ENCODE data around the gene PRR35. TPM values are rescaled to one million over a fixed set of nuclear protein-coding genes. Genes with fewer than 3 reads are reported as not detected.

The PRR35 gene
- polyA plus RNA-seq, 4 donors = not detected

DNA sequence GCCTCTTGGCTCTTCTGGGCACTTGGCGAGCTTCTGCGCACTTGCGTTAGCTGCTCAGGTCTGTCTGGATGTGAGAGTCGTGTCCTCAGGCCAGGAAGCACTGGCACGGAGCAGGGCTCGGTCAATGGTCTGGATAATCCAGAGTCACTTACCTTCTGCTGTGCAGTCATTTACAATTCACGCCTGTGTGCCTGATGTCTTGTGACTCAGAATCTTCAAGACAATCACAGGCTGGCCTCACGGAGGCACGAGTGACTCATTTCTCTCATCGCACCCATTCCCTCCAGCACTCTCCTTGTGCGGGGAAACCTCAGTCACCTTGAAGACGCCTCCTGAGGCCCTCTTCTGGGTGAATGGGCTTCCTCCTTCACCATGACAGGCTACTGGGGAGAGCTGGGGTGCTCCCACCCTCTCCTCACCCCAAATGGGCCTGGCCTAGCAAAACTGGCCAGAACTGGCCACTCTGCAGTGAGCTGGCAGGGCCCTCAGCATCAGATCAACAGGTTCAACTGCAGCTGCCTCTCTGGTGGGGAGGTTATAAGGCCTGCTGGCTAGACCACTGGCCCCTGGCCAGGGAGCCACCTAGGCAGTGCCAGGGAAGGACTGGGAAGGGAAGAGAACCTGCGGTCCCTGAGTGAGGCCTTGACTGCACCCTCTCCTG, 34.5 kb upstream of the PRR35 start:
- DNase-seq = peak; percentile 83

DNA sequence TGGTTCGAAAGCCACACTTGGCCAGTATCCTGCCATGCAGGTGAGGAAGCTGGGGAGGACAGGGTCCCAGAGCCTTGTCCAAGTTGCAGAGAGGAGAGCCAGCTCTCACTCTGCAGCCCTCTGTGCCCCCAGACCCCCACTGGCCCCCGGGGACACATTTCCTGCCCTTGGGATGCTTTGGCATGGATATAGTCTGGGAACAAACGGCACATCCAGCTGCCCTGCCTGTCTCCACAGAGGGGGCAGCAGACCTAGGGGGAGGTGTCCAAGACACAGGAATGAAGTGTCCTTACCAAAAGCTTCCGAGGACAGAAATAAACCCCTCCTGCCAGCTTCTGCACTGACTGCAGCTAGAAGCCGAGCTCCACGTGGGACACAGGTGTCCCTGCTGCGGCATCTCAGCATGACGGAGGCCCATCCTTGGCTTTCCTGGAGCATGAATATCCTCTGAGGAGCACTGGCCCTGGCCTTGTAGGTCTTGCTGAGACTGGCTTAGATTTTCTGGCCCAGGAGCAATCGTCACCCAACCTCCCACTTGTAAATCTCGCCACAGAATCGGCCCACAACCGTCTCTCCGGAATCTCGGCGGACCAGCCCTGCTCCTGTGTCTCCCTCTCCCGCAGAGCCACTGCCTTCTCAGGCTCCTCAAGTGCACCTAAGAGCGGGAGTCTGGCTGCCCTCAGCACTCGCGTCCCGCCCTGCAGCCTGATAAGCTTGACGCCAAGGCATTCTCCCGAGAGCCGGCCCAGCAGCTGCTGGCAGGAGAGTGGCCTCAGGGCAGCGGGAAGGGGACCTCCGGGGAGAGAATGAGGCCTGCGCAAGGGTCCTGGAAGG, 33.8 kb upstream of the PRR35 start:
- Histone ChIP-seq H3K27me3 (ENCODE audit: control insufficient read depth in 3 of 3, insufficient read depth in 3 of 3, low read length in 3 of 3) (no peaks in the 10 kb centered on the region), H3K4me1 (ENCODE audit: control insufficient read depth in 3 of 3, insufficient read depth in 2 of 3, low read depth in 1 of 3, low read length in 2 of 3) (peaks cover 11 to 56% (median 13%) of the 10 kb centered on the region in 3 donors), H3K9me3 (ENCODE audit: control insufficient read depth in 2 of 2, insufficient read depth in 1 of 2, low read depth in 1 of 2, low read length in 1 of 2) (no peaks in the 10 kb centered on the region), H3K36me3 (ENCODE audit: control insufficient read depth in 3 of 3, insufficient read depth in 2 of 3, low read depth in 1 of 3, low read length in 3 of 3) (peaks cover 0 to 53% (median 0%) of the 10 kb centered on the region in 3 donors), H3K4me3 (ENCODE audit: low read depth in 1 of 3, low read length in 3 of 3) (peak overlapping the region; percentile 59 to 93 (median 74)), H3K27ac (ENCODE audit: low read depth in 1 of 3, low read length in 2 of 3) (peak overlapping the region; percentile 91 to 97 (median 95))
- no peak for FAIRE-seq
- whole genome bisulfite sequencing, 3 donors = 4 to 7% (median 6%) methylated on average over 26 of the region's 26 CpGs
- DNase-seq = peak in 1 of 2 donors; percentile 70

More for the DNA sequence above, 34.5 kb upstream of the PRR35 start:
- no peaks in the 10 kb centered on the region for H3K27me3 ChIP-seq (ENCODE audit: control insufficient read depth in 3 of 3, insufficient read depth in 3 of 3, low read length in 3 of 3)
- H3K9me3 ChIP-seq (ENCODE audit: control insufficient read depth in 2 of 2, insufficient read depth in 1 of 2, low read depth in 1 of 2, low read length in 1 of 2) = no peaks in the 10 kb centered on the region
- peaks cover 11 to 56% (median 13%) of the 10 kb centered on the region in 3 donors for H3K4me1 ChIP-seq (ENCODE audit: control insufficient read depth in 3 of 3, insufficient read depth in 2 of 3, low read depth in 1 of 3, low read length in 2 of 3)
- peaks cover 0 to 53% (median 5%) of the 10 kb centered on the region in 3 donors for H3K36me3 ChIP-seq (ENCODE audit: control insufficient read depth in 3 of 3, insufficient read depth in 2 of 3, low read depth in 1 of 3, low read length in 3 of 3)
- H3K27ac ChIP-seq (ENCODE audit: low read depth in 1 of 3, low read length in 2 of 3) = peak overlapping the region; percentile 91 to 97 (median 95)
- 35 to 58% (median 46%) methylated on average over 13 of the region's 13 CpGs for WGBS, 3 donors
- peak overlapping the region in 1 of 3 donors; percentile 59 for H3K4me3 ChIP-seq (ENCODE audit: low read depth in 1 of 3, low read length in 3 of 3)
- no peak for FAIRE-seq

DNA sequence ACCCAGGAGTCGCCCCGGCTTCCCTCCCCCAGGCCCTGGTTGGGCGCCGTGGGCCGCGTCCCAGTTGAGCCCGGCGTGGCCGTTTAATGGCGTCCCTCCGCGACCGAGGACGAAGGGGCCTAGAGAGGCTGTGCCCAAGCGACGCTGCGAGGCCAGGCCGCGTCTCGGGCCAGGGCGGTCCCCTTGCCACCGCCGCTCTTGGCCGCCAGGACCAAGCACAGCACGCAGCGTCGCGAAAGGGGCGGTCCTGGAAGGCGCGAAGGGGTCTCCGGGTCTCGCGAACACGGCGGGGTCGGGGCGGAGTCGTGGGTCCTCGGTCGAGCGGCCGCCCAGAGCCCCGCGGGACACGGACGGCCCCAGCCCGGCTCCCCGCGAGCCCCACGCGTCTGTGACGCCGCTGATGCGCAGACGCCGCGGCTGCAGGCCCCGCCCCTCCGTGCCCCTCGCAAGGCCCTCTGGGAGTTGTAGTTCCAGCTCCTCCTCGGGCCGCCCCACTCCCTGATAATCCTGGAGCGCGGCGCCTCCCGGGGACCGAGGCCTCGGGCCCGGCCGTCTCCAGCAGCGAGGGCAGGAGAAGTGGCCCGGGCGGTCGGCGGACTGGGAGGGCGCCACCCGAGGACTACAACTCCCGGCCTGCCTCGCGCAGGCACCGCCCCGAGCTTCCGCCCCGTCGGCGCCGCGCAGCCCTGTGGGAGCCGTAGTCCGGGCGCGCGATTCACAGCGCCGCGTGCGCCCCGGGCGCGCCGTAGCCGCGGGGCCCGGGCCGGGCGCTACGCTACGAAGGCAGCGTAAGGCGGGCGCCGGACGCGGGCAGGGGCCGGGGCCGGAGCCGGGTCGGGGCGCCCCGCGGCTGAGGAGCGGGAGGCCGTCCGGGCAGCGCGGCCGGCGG, 32.9 kb upstream of the PRR35 start, which contains the start of gene CAPN15:
Gene CAPN15, plus strand, starts transcription at position 698 of the 889 bp plus-strand sequence. CDS start 19,127 bp downstream, outside the sequence.
- H3K4me1 ChIP-seq (ENCODE audit: control insufficient read depth in 3 of 3, insufficient read depth in 2 of 3, low read depth in 1 of 3, low read length in 2 of 3) = peaks cover 11 to 54% (median 13%) of the 10 kb centered on the region in 3 donors
- peak within 1 kb of the TSS; percentile 93 to 99 (median 97) for H3K27ac ChIP-seq (ENCODE audit: low read depth in 1 of 3, low read length in 2 of 3)
- peak; percentile 86 to 96 for DNase-seq
- FAIRE-seq = no peak
- H3K4me3 ChIP-seq (ENCODE audit: low read depth in 1 of 3, low read length in 3 of 3) = peak within 1 kb of the TSS; percentile 71 to 93 (median 79)
- no peaks in the 10 kb centered on the region for H3K27me3 ChIP-seq (ENCODE audit: control insufficient read depth in 3 of 3, insufficient read depth in 3 of 3, low read length in 3 of 3)
- H3K9me3 ChIP-seq (ENCODE audit: control insufficient read depth in 2 of 2, insufficient read depth in 1 of 2, low read depth in 1 of 2, low read length in 1 of 2) = no peaks in the 10 kb centered on the region
- 0% methylated on average over 79 to 129 of the region's 129 CpGs for WGBS, 3 donors
- H3K36me3 ChIP-seq (ENCODE audit: control insufficient read depth in 3 of 3, insufficient read depth in 2 of 3, low read depth in 1 of 3, low read length in 3 of 3) = peaks cover 0 to 52% (median 0%) of the 10 kb centered on the region in 3 donors

DNA sequence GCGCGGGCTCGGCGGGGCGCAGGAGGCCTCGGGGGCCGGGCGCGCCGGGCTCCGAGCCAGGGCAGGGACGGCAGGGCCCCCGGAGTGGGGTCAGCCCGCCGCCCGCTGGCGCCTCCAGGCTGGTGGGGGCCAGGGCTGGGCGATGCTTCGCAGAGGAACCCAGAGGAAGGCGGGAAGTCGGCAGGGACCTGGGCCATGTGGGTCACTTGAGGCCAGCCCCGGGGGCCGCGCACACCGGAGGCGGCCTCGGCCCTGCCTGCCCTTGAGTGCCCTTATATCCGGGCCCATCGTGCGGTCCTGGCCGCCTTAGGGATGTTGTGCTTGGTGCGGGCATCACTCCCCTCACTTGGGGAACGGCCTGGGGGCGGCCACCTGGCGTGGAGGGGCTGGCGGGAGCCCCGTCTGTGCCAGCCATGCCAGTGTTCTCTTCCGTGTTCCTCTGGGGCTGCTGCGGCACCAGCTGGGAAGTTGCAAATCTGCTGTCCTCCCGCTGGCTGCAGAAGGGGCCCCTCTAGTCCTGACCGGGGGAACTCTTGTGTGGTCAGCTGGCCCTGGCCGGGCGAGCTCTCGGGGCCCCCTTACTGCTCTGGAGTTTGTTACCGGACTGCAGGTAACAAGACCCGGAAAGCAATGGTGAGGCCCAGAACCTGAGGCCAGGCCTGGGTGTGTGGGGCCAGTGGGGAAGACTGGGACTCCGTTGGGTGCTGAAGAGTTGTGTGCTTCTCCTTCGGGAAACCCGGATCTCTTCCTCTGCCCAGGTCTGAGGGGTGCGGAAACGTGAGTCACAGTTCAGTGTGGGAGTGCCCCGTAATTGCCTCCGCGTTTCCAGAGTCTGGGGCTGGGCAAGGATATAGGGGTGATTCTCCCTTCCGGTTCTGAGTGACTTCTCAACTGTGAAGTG, 31.8 kb upstream of the PRR35 start:
- DNase-seq (peak; percentile 89 to 96), FAIRE-seq (no peak)
- peaks cover 0 to 45% (median 0%) of the 10 kb centered on the region in 3 donors for H3K36me3 ChIP-seq (ENCODE audit: control insufficient read depth in 3 of 3, insufficient read depth in 2 of 3, low read depth in 1 of 3, low read length in 3 of 3)
- peaks cover 11 to 58% (median 13%) of the 10 kb centered on the region in 3 donors for H3K4me1 ChIP-seq (ENCODE audit: control insufficient read depth in 3 of 3, insufficient read depth in 2 of 3, low read depth in 1 of 3, low read length in 2 of 3)
- no peaks in the 10 kb centered on the region for H3K9me3 ChIP-seq (ENCODE audit: control insufficient read depth in 2 of 2, insufficient read depth in 1 of 2, low read depth in 1 of 2, low read length in 1 of 2)
- peak overlapping the region; percentile 71 to 93 (median 79) for H3K4me3 ChIP-seq (ENCODE audit: low read depth in 1 of 3, low read length in 3 of 3)
- H3K27ac ChIP-seq (ENCODE audit: low read depth in 1 of 3, low read length in 2 of 3) = peak overlapping the region; percentile 93 to 99 (median 95)
- 0 to 2% (median 0%) methylated on average over 37 to 55 of the region's 55 CpGs for WGBS, 3 donors
- no peaks in the 10 kb centered on the region for H3K27me3 ChIP-seq (ENCODE audit: control insufficient read depth in 3 of 3, insufficient read depth in 3 of 3, low read length in 3 of 3)

DNA sequence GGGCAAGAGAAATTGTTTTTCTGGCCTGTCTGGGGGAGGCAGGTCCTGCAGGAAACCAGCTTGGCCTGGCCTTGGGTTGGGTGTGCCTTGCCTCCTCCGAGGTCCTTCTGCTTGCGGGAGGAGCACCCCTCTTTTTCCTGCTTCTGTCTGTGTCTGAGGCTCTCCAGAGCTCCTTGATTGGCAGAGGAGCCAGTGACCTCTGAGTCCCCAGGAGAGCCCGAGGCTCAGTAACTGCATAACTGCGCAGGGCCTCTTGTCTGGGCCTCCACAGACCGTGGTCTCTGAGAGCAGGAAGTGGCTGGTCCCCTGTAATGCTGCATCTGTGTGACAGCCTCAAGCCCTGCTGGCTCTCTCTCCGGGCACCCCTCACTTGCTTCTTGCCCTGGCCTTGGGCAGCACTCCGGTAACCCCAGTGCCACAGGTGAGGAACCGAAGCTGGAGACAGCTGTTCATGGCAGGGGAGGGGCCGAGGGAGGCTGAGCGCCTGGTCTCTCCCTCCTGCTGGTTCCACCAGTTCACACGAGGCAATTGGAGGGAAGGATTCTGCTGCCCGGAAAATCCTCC, 31.1 kb upstream of the PRR35 start:
- no peak for FAIRE-seq
- Histone ChIP-seq H3K27ac (ENCODE audit: low read depth in 1 of 3, low read length in 2 of 3) (peak overlapping the region; percentile 93 to 99 (median 95)), H3K9me3 (ENCODE audit: control insufficient read depth in 2 of 2, insufficient read depth in 1 of 2, low read depth in 1 of 2, low read length in 1 of 2) (no peaks in the 10 kb centered on the region), H3K36me3 (ENCODE audit: control insufficient read depth in 3 of 3, insufficient read depth in 2 of 3, low read depth in 1 of 3, low read length in 3 of 3) (peaks cover 0 to 43% (median 0%) of the 10 kb centered on the region in 3 donors), H3K4me3 (ENCODE audit: low read depth in 1 of 3, low read length in 3 of 3) (peak overlapping the region; percentile 71 to 93 (median 79)), H3K27me3 (ENCODE audit: control insufficient read depth in 3 of 3, insufficient read depth in 3 of 3, low read length in 3 of 3) (no peaks in the 10 kb centered on the region), H3K4me1 (ENCODE audit: control insufficient read depth in 3 of 3, insufficient read depth in 2 of 3, low read depth in 1 of 3, low read length in 2 of 3) (peaks cover 11 to 58% (median 13%) of the 10 kb centered on the region in 3 donors)
- WGBS, 3 donors = 4 to 36% (median 16%) methylated on average over 12 of the region's 12 CpGs
- DNase-seq = no peak

DNA sequence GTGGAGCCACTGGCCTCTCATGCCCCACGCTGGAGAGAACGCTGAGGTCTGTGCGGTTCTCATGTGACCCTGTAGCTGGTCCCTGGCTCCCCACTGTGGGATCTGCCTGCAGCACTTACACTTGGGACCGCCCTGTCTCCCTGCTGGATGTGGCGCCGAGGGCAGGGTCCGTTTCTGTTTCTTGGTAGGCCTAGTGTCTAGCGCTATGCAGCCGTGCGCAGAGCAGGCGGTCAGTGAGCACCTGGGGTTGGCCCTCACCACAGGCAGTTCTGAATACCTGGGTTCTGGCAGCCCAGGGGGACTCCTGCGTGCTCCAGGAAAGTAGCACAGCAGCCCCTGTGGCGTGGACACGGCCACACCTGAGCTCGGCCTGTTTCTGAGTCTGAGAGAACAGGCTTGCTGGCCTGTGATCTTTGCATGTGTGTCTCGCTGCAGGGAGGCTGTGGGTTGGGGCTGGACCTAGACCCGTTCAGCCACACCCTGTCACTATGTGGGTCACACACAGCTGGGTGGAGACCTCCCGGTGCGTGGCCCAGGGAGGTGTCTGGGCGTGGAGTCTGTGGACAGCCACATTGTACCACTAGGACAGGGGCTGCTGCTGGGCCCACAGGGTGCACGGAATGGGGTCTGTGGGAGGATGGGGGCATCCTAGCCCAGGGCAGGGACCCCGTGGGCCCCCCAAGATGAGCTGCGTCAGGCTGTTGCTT, 29.9 kb upstream of the PRR35 start:
- Histone ChIP-seq H3K36me3 (ENCODE audit: control insufficient read depth in 3 of 3, insufficient read depth in 2 of 3, low read depth in 1 of 3, low read length in 3 of 3) (peaks cover 0 to 43% (median 0%) of the 10 kb centered on the region in 3 donors), H3K4me1 (ENCODE audit: control insufficient read depth in 3 of 3, insufficient read depth in 2 of 3, low read depth in 1 of 3, low read length in 2 of 3) (peaks cover 11 to 56% (median 13%) of the 10 kb centered on the region in 3 donors), H3K4me3 (ENCODE audit: low read depth in 1 of 3, low read length in 3 of 3) (peak overlapping the region in 1 of 3 donors; percentile 93), H3K9me3 (ENCODE audit: control insufficient read depth in 2 of 2, insufficient read depth in 1 of 2, low read depth in 1 of 2, low read length in 1 of 2) (no peaks in the 10 kb centered on the region), H3K27ac (ENCODE audit: low read depth in 1 of 3, low read length in 2 of 3) (peak overlapping the region; percentile 93 to 99 (median 95)), H3K27me3 (ENCODE audit: control insufficient read depth in 3 of 3, insufficient read depth in 3 of 3, low read length in 3 of 3) (no peaks in the 10 kb centered on the region)
- DNase-seq = peak; percentile 56 to 86
- 31 to 69% (median 43%) methylated on average over 22 to 23 of the region's 23 CpGs for WGBS, 3 donors
- no peak for FAIRE-seq
